Measurements from ENCODE around the gene RAB6A.
"Not testable (repeated sequence)": the region's sequence is repeated elsewhere in the genome, so short reads cannot be mapped to it uniquely, and the experiment has no call there.

Gene RAB6A

GRCh38 chr11:73752216-73752867 lies 8.5 kb downstream of the RAB6A start:
- H3K36me3 ChIP-seq (ENCODE audit: control insufficient read depth, insufficient read depth, low read length), result no peaks in the 10 kb centered on the region
- no peak overlapping the region for H3K27ac ChIP-seq (ENCODE audit: insufficient read depth, low read length, poor library complexity, severe bottlenecking)
- no peak overlapping the region for H3K4me3 ChIP-seq (ENCODE audit: insufficient read depth, low read depth, low read length, poor library complexity, severe bottlenecking)
- no peak for DNase-seq
- H3K4me1 ChIP-seq (ENCODE audit: control insufficient read depth, insufficient read depth, low read length, poor library complexity, severe bottlenecking), result peaks cover 9% of the 10 kb centered on the region
- no peaks in the 10 kb centered on the region for H3K9me3 ChIP-seq (ENCODE audit: control insufficient read depth, low read length)
- H3K27me3 ChIP-seq (replicated peaks; ENCODE audit: control insufficient read depth, insufficient read depth, low read length, poor library complexity, severe bottlenecking), result no peaks in the 10 kb centered on the region

DNA sequence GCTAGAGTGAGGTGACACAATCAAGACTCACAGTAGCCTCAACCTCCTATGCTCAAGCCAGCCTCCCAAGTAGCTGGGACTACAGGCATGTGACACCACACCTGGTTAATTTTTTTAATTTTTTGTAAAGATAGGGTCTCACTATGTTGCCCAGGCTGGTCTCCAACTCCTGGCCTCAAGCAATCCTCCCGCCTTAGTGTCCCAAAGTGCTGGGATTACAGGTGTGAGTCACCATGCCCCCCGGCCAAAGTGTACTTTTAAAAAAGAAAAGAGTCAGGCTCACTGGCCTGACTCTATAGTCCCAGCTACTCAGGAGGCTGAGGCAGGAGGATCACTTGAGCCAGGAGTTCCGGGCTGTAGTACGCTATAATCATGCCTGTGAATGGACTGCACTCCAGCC lies 10.0 kb downstream of the RAB6A start:
- not testable (repeated sequence) for H3K27ac ChIP-seq (ENCODE audit: insufficient read depth, low read length, poor library complexity, severe bottlenecking); H3K4me1 ChIP-seq (ENCODE audit: control insufficient read depth, insufficient read depth, low read length, poor library complexity, severe bottlenecking); DNase-seq; H3K9me3 ChIP-seq (ENCODE audit: control insufficient read depth, low read length); H3K4me3 ChIP-seq (ENCODE audit: insufficient read depth, low read depth, low read length, poor library complexity, severe bottlenecking); H3K27me3 ChIP-seq (replicated peaks; ENCODE audit: control insufficient read depth, insufficient read depth, low read length, poor library complexity, severe bottlenecking); H3K36me3 ChIP-seq (ENCODE audit: control insufficient read depth, insufficient read depth, low read length)

DNA sequence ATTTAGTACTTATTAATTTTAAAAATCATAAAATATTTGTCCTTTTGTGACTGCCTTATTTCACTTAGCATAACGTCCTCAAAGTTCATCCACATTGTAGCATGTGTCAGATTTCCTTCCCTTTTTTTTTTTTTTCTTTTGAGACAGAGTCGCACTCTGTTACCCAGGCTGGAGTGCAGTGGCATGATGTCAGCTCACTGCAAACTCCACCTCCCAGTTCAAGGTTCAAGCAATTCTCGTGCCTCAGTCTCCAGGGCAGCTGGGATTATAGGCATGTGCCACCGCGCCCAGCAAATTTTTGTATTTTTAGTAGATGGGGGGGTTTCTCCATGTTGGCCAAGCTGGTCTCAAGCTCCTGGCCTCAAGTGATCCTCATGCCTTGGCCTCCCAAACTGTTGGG lies 10.6 kb downstream of the RAB6A start:
- Histone ChIP-seq H3K27ac (ENCODE audit: insufficient read depth, low read length, poor library complexity, severe bottlenecking) (no peak overlapping the region), H3K4me3 (ENCODE audit: insufficient read depth, low read depth, low read length, poor library complexity, severe bottlenecking) (no peak overlapping the region), H3K9me3 (ENCODE audit: control insufficient read depth, low read length) (no peaks in the 10 kb centered on the region)

DNA sequence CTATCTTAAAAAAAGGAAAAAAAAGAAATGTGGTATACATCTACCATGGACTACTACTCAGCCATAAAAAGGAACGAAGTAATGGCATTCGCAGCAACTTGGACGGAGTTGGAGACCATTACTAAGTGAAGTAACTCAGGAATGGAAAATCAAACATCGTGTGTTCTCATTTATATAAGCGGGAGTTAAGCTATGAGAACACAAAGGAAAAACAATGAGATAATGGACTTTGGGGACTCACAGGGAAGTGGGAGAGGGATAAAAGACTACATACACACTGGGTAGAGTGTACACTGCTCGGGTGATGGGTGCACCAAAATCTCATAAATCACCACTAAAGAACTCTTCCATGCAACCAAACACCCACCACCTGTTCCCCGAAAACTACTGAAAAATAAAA lies 11.8 kb downstream of the RAB6A start:
- no peaks in the 10 kb centered on the region for H3K9me3 ChIP-seq (ENCODE audit: control insufficient read depth, low read length)
- DNase-seq, result no peak
- no peak overlapping the region for H3K27ac ChIP-seq (ENCODE audit: insufficient read depth, low read length, poor library complexity, severe bottlenecking)
- H3K27me3 ChIP-seq (replicated peaks; ENCODE audit: control insufficient read depth, insufficient read depth, low read length, poor library complexity, severe bottlenecking), result no peaks in the 10 kb centered on the region
- peaks cover 9% of the 10 kb centered on the region for H3K4me1 ChIP-seq (ENCODE audit: control insufficient read depth, insufficient read depth, low read length, poor library complexity, severe bottlenecking)
- H3K4me3 ChIP-seq (ENCODE audit: insufficient read depth, low read depth, low read length, poor library complexity, severe bottlenecking), result no peak overlapping the region
- H3K36me3 ChIP-seq (ENCODE audit: control insufficient read depth, insufficient read depth, low read length), result no peaks in the 10 kb centered on the region

More for the DNA sequence above, 10.6 kb downstream of the RAB6A start:
- H3K36me3 ChIP-seq (ENCODE audit: control insufficient read depth, insufficient read depth, low read length), result no peaks in the 10 kb centered on the region
- no peaks in the 10 kb centered on the region for H3K27me3 ChIP-seq (replicated peaks; ENCODE audit: control insufficient read depth, insufficient read depth, low read length, poor library complexity, severe bottlenecking)
- DNase-seq, result no peak
- peaks cover 9% of the 10 kb centered on the region for H3K4me1 ChIP-seq (ENCODE audit: control insufficient read depth, insufficient read depth, low read length, poor library complexity, severe bottlenecking)

DNA sequence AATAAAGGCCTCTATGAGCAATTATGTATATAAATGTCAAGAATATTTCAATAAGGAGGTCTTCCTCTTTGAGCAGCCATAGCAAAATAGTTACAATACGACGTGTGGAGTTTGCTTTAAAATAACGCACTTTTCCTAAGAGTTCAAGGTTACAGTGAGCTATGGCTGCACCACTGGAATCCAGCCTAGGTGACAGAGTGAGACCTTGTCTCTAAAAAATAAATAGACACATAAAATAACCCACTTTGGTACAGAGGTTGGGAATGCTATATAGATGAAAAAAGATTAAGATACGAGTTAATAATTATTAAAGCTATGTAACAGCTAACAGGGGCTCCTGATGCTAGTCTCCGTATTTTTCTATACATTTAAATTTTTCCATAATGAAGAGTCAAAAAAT lies 12.6 kb downstream of the RAB6A start:
- no peaks in the 10 kb centered on the region for H3K9me3 ChIP-seq (ENCODE audit: control insufficient read depth, low read length)
- H3K27me3 ChIP-seq (replicated peaks; ENCODE audit: control insufficient read depth, insufficient read depth, low read length, poor library complexity, severe bottlenecking), result no peaks in the 10 kb centered on the region
- no peak overlapping the region for H3K27ac ChIP-seq (ENCODE audit: insufficient read depth, low read length, poor library complexity, severe bottlenecking)
- H3K4me3 ChIP-seq (ENCODE audit: insufficient read depth, low read depth, low read length, poor library complexity, severe bottlenecking), result no peak overlapping the region
- H3K4me1 ChIP-seq (ENCODE audit: control insufficient read depth, insufficient read depth, low read length, poor library complexity, severe bottlenecking), result peaks cover 9% of the 10 kb centered on the region
- no peak for DNase-seq
- no peaks in the 10 kb centered on the region for H3K36me3 ChIP-seq (ENCODE audit: control insufficient read depth, insufficient read depth, low read length)

GRCh38 chr11:73747762-73748161 lies 13.1 kb downstream of the RAB6A start:
- DNase-seq, result no peak
- Histone ChIP-seq H3K36me3 (ENCODE audit: control insufficient read depth, insufficient read depth, low read length) (no peaks in the 10 kb centered on the region), H3K4me3 (ENCODE audit: insufficient read depth, low read depth, low read length, poor library complexity, severe bottlenecking) (no peak overlapping the region), H3K27ac (ENCODE audit: insufficient read depth, low read length, poor library complexity, severe bottlenecking) (no peak overlapping the region), H3K27me3 (replicated peaks; ENCODE audit: control insufficient read depth, insufficient read depth, low read length, poor library complexity, severe bottlenecking) (no peaks in the 10 kb centered on the region), H3K4me1 (ENCODE audit: control insufficient read depth, insufficient read depth, low read length, poor library complexity, severe bottlenecking) (peaks cover 9% of the 10 kb centered on the region), H3K9me3 (ENCODE audit: control insufficient read depth, low read length) (no peaks in the 10 kb centered on the region)

- no peaks in the 10 kb centered on the region for H3K9me3 ChIP-seq (ENCODE audit: control insufficient read depth, low read length)
- no peak overlapping the region for H3K27ac ChIP-seq (ENCODE audit: insufficient read depth, low read length, poor library complexity, severe bottlenecking)
- no peak overlapping the region for H3K4me3 ChIP-seq (ENCODE audit: insufficient read depth, low read depth, low read length, poor library complexity, severe bottlenecking)
- DNase-seq, result no peak
- no peaks in the 10 kb centered on the region for H3K27me3 ChIP-seq (replicated peaks; ENCODE audit: control insufficient read depth, insufficient read depth, low read length, poor library complexity, severe bottlenecking)
- H3K4me1 ChIP-seq (ENCODE audit: control insufficient read depth, insufficient read depth, low read length, poor library complexity, severe bottlenecking), result peaks cover under 1% of the 10 kb centered on the region
- H3K36me3 ChIP-seq (ENCODE audit: control insufficient read depth, insufficient read depth, low read length), result no peaks in the 10 kb centered on the region
These were observed 14.2 kb downstream of the RAB6A start for GRCh38 chr11:73746701-73747100.

- Histone ChIP-seq H3K9me3 (ENCODE audit: control insufficient read depth, low read length) (no peaks in the 10 kb centered on the region), H3K4me1 (ENCODE audit: control insufficient read depth, insufficient read depth, low read length, poor library complexity, severe bottlenecking) (no peaks in the 10 kb centered on the region), H3K36me3 (ENCODE audit: control insufficient read depth, insufficient read depth, low read length) (no peaks in the 10 kb centered on the region), H3K27ac (ENCODE audit: insufficient read depth, low read length, poor library complexity, severe bottlenecking) (no peak overlapping the region), H3K27me3 (replicated peaks; ENCODE audit: control insufficient read depth, insufficient read depth, low read length, poor library complexity, severe bottlenecking) (no peaks in the 10 kb centered on the region), H3K4me3 (ENCODE audit: insufficient read depth, low read depth, low read length, poor library complexity, severe bottlenecking) (no peak overlapping the region)
- no peak for DNase-seq
These were observed 17.8 kb downstream of the RAB6A start for GRCh38 chr11:73743045-73743444.

- not testable (repeated sequence) for H3K27me3 ChIP-seq (replicated peaks; ENCODE audit: control insufficient read depth, insufficient read depth, low read length, poor library complexity, severe bottlenecking); DNase-seq; H3K9me3 ChIP-seq (ENCODE audit: control insufficient read depth, low read length); H3K36me3 ChIP-seq (ENCODE audit: control insufficient read depth, insufficient read depth, low read length); H3K4me1 ChIP-seq (ENCODE audit: control insufficient read depth, insufficient read depth, low read length, poor library complexity, severe bottlenecking); H3K27ac ChIP-seq (ENCODE audit: insufficient read depth, low read length, poor library complexity, severe bottlenecking); H3K4me3 ChIP-seq (ENCODE audit: insufficient read depth, low read depth, low read length, poor library complexity, severe bottlenecking)
These were observed 24.9 kb downstream of the RAB6A start for GRCh38 chr11:73735959-73736358.

- H3K4me3 ChIP-seq (ENCODE audit: insufficient read depth, low read depth, low read length, poor library complexity, severe bottlenecking), result no peak overlapping the region
- no peaks in the 10 kb centered on the region for H3K4me1 ChIP-seq (ENCODE audit: control insufficient read depth, insufficient read depth, low read length, poor library complexity, severe bottlenecking)
- no peaks in the 10 kb centered on the region for H3K9me3 ChIP-seq (ENCODE audit: control insufficient read depth, low read length)
- H3K36me3 ChIP-seq (ENCODE audit: control insufficient read depth, insufficient read depth, low read length), result peaks cover under 1% of the 10 kb centered on the region
- no peak for DNase-seq
- H3K27ac ChIP-seq (ENCODE audit: insufficient read depth, low read length, poor library complexity, severe bottlenecking), result no peak overlapping the region
- H3K27me3 ChIP-seq (replicated peaks; ENCODE audit: control insufficient read depth, insufficient read depth, low read length, poor library complexity, severe bottlenecking), result no peaks in the 10 kb centered on the region
These were observed 25.9 kb downstream of the RAB6A start for GRCh38 chr11:73734993-73735392.
